Measurements from ENCODE around the gene S100A16.

S100A16 gene

GRCh38 chr1:153636312-153636711, 23.4 kb upstream of the S100A16 start:
- DNase-seq (ENCODE audit: low read depth in 2 of 2): no peak

DNA sequence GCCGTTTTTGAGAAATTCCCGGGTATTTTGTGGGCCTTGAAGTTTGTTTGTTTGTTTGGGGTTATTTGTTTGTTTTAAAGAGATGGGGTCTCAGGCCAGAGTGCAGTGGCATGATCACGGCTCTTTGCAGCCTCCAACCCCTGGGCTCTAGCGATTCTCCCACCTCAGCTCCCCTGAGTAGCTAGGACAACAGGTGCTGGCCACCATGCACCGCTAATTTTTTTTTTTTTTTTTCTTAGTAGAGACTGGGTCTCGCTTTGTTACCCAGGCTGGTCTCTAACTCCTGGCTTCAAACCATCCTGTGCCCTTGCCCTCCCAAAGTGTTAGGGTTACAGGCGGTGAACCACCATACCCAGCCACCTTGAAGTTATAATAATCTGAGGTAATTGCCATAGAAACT, 22.9 kb upstream of the S100A16 start:
- DNase-seq (ENCODE audit: low read depth in 2 of 2): no peak

DNA sequence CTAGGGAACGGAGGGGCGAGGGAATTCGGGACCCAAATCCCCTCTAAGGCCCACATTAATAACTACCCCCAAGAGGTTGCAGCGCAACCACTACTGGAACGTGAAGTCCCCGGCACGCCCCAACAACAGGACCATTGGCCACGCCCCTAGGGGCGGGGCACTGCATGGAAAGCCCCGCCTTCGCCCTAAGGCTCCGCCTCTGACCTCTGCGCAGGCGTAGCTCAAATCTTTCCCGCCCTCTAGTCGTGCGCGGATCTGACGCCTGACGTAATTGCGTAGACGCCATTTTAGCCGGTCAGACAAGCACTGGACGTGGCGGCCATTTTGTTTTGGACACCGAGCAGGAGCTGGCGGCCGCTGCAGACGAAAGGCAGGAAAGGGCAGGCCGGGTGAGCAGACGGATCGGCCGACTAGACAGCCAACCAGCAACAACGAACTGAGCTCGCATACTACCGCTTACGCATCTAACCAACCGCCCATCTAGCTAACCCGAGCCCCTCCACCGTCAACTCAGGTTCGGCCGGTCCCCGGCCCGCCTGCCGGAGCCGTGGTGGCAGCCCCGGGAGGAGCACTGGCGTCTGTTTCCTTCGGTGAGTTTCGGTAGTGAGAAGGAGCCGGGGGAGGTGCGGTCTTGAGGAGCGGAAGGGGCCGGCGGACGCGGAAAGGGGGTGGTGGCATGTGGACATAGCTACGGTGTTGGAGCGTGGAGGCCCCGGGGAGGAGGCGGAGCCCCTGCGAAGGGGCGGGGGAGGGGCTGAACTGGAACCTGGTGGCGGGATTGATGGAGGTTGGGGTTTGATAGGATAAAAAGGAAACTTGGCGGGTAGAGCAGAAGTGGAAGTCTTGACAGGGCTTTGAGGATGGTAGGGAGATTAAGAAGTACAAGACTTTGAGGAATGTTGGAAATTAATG, 21.1 kb upstream of the S100A16 start, which contains the start of gene CHTOP:
Gene CHTOP, plus strand, starts transcription at position 313 of the 912 bp plus-strand sequence. CDS start 2,523 bp downstream, outside the sequence.
- DNase-seq (ENCODE audit: low read depth in 2 of 2): peak; percentile 96

- no peak for DNase-seq (ENCODE audit: low read depth in 2 of 2)
These were observed 20.3 kb upstream of the S100A16 start for GRCh38 chr1:153633161-153633753.

DNA sequence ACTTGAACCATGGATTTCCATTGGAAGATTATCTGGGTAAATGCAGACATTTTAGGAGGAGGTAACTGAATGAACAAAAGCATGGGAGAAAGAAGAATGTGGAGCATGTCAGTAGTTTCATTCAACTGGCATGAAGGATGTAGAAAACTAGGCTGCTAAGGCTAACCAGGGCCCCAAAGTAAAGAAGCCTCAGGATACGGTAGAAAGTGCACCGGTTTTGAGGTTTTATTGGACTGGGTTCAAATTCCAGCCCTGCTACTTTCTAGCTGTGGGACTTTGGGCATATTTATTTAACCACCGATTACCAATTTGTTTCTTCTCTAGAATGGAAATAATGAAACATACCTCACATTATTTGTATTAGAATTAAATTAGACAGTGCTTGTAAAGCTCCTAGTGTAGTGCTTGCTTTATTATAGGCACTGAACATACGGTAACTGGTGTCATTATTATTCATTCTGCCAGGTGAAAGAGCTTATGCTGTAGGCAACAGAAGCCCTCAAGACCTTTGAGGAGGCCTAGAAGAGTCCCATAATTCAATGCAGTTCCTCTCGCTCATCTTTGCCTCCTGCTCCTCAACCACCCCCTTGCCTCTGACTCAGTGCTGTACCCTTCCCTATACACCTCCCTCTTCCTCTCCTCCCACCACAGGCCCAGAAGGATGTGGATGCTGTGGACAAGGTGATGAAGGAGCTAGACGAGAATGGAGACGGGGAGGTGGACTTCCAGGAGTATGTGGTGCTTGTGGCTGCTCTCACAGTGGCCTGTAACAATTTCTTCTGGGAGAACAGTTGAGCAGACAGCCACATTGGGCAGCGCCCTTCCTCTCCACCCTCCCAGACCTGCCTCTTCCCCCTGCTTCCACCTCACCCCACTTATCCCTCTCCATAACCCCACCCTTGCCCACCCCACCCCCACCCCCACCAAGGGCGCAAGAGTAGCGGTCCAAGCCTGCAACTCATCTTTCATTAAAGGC, 18.4 kb upstream of the S100A16 start:
- DNase-seq (ENCODE audit: low read depth in 2 of 2): no peak

GRCh38 chr1:153630384-153630783, 17.4 kb upstream of the S100A16 start:
- no peak for DNase-seq (ENCODE audit: low read depth in 2 of 2)

DNA sequence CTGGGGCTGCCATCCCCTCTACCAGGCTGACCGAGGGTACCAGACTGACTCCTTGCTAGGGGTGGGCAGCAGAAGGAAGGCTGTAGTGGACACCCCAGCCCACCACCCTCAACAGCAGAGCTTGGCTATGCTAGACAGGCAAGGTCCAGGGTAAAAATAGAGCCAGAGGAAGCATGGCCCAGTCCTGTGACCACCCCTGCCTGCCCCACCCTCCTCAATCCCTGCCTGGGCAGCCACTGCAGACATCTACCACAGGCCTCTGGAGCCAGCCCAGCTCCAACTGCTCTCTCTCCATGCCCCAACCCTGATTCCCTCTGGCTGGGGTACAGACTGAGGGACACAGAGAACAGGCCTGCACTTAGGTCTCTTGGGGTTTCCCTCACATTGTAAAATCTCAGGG, 17.0 kb upstream of the S100A16 start:
- no peak for DNase-seq (ENCODE audit: low read depth in 2 of 2)

DNA sequence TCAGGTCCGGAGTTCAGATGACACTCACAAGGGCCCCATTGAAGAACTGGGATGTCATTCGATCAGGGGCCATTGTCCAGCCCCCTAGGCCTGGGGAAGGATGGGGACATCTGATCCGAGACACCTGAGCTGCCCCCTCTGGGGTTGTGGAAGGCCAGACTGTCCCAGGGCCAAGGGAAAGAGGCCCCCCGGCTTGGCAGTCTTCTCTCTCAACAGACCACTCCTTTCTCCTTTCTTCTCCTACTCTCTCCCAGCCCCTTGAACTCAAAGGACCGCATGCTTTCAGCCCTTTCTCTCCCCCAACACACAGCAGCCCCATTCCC, 16.4 kb upstream of the S100A16 start:
- DNase-seq (ENCODE audit: low read depth in 2 of 2): no peak

DNA sequence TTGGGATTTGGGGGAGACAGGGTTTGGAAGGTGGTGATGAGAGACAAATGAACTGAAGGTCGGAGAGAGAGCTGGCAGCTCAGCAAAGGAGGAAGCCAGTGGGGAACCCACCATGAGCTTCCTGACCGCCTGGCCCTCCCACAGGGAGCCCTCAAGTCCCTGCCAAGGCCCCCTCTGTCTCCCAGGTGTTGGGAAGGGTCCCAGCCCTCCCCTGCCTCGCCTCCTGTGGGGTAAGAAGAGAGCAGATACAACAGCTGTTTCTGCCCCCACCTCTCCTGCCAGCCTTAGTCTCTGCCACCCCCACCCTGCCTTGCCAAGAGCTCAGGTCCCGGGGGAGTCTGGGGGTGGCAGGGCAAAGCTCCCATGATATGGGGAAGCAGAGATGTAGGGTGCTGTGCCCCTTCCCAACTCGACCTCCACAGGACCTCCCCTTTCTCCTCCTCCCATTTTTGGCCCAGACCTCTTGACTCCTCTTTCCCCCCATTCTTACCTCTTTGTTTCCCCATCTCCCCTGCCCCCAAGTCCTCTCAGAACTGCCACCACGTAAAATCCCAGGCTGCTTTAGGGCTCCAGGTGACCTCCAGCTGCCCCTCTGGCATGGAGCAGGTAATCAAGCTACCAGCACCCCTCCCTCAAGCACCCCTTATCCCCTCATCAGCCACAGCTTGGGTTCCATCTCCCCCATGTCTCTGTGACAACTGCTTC, 15.9 kb upstream of the S100A16 start:
- DNase-seq (ENCODE audit: low read depth in 2 of 2): no peak

DNA sequence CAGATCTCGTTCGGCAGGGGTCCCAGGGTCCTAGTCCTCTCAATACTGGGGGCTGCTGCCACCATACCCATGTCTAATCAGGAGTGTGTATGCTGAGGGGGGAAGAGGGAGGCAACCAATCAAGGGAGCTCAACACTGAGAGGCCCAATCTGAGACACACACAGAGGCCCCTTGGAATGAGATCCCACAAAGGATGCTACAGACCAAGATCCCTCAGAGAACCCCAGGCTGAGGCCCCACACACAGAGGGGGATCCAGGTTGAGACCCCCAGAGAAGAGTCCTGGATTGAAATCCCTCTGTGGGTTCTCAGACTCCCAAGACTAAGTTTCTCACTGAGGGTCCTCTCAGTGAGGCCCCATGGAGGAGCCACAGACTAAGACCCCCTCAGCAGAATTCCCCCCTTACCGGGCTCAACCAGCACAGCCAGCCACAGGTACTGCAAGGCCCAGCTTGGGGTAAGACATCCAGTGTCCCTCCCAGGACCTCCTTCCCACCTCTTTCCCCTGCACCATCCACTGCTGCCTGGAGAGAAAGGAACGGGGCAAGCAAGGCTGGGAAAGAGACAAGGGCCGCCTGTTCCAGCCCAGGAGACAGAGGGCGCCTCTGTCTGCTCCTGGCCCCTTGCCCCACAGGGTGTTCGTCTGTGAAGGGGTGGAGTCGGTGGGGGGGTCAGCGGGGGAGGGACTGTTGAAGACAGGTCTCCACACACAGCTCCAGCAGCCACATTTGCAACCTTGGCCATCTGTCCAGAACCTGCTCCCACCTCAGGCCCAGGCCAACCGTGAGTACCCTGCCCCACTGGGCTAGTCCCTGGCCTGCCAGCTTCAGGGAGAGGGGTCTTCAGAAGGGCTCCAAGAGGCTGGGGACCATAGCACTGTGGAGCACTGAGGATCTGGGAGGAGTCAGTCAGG, 15.0 kb upstream of the S100A16 start, which contains the start of gene S100A1:
Gene S100A1, plus strand, starts transcription at position 720 of the 912 bp plus-strand sequence. CDS start 2,088 bp downstream, outside the sequence.
- DNase-seq (ENCODE audit: low read depth in 2 of 2): no peak

DNA sequence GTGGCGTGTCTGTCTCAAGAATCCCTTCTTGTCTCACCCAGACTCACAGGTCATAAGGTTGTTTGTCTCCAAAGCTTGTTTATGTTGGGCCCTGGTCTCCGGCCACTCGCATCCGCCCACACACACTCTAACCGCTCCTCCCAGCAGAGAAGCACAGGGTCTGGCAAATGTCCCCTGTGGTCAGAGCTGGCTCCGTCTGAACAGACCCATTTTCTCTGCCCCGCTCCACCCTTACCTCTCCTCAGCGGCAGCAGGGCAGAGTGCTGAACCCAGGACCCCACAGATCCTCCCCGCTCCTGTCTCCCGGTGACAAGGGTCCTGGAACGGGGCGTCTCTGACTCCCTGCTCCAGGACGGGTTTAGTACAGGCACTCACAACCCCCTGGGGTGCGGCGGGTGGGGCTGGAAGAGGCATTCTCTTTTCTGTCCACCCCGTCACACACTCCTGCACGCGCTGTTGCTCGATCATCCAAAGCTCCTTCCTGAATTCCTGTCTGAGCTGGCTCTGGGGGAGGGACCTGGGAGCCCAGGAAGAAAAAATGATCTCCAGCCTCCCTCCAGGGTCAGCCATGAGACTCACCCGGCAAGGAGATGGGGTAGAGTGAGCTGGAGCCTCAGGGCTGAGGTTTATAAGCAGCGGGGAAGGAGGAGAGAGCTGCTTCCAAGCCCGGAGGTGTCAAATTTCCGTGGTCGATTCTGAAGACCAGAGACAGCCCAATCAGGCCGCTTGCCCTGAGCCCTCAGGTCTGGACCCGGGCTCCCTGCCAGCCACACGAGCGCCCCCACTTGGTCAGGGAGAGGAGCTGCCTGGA, 14.2 kb upstream of the S100A16 start, which contains the start of gene S100A13:
Gene S100A13, minus strand, starts transcription at position 602 of the 811 bp plus-strand sequence. CDS start 1,033 bp downstream, outside the sequence.
- DNase-seq (ENCODE audit: low read depth in 2 of 2): peak; percentile 80 to 81

GRCh38 chr1:153626477-153626903, 13.6 kb upstream of the S100A16 start:
- no peak for DNase-seq (ENCODE audit: low read depth in 2 of 2)

- DNase-seq (ENCODE audit: low read depth in 2 of 2): no peak
These were observed 12.2 kb upstream of the S100A16 start for GRCh38 chr1:153624965-153625611.

- DNase-seq (ENCODE audit: low read depth in 2 of 2): no peak
These were observed 10.2 kb upstream of the S100A16 start for GRCh38 chr1:153623101-153623500.

GRCh38 chr1:153619171-153619570, 6.2 kb upstream of the S100A16 start:
- no peak for DNase-seq (ENCODE audit: low read depth in 2 of 2)

- no peak for DNase-seq (ENCODE audit: low read depth in 2 of 2)
These were observed 4.7 kb upstream of the S100A16 start for GRCh38 chr1:153617663-153618062.

- no peak for DNase-seq (ENCODE audit: low read depth in 2 of 2)
These were observed 4.0 kb upstream of the S100A16 start for GRCh38 chr1:153616917-153617311.

GRCh38 chr1:153616144-153616916, 3.4 kb upstream of the S100A16 start, which contains the start of gene S100A14:
Gene S100A14, minus strand, starts transcription at chr1:153616325. Its CDS starts 467 bp downstream, at chr1:153615858.
- DNase-seq (ENCODE audit: low read depth in 2 of 2): no peak
